Measurements from ENCODE around the gene PRELID2.
A peak's percentile ranks its signal among the peaks of the same experiment; 100 is the strongest.

PRELID2 gene

GRCh38 chr5:145762833-145763232 is 72.3 kb downstream of the PRELID2 start:
- DNase-seq (ENCODE audit: low read depth) = no peak
- TF ChIP-seq, protein P1, sequence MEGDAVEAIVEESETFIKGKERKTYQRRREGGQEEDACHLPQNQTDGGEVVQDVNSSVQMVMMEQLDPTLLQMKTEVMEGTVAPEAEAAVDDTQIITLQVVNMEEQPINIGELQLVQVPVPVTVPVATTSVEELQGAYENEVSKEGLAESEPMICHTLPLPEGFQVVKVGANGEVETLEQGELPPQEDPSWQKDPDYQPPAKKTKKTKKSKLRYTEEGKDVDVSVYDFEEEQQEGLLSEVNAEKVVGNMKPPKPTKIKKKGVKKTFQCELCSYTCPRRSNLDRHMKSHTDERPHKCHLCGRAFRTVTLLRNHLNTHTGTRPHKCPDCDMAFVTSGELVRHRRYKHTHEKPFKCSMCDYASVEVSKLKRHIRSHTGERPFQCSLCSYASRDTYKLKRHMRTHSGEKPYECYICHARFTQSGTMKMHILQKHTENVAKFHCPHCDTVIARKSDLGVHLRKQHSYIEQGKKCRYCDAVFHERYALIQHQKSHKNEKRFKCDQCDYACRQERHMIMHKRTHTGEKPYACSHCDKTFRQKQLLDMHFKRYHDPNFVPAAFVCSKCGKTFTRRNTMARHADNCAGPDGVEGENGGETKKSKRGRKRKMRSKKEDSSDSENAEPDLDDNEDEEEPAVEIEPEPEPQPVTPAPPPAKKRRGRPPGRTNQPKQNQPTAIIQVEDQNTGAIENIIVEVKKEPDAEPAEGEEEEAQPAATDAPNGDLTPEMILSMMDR (IDR thresholded peaks at IDR 0.05; ENCODE audit: low read length, missing control alignments) = no peak
- no peak overlapping the region for H3K4me3 ChIP-seq (replicated peaks; ENCODE audit: low read depth, low read length)

- no peak for DNase-seq (ENCODE audit: low read depth)
- TF ChIP-seq, protein P1 (IDR thresholded peaks at IDR 0.05; ENCODE audit: low read length, missing control alignments) = no peak
- no peak overlapping the region for H3K4me3 ChIP-seq (replicated peaks; ENCODE audit: low read depth, low read length)
Measured at GRCh38 chr5:145761254-145761653, 73.9 kb downstream of the PRELID2 start.

DNA sequence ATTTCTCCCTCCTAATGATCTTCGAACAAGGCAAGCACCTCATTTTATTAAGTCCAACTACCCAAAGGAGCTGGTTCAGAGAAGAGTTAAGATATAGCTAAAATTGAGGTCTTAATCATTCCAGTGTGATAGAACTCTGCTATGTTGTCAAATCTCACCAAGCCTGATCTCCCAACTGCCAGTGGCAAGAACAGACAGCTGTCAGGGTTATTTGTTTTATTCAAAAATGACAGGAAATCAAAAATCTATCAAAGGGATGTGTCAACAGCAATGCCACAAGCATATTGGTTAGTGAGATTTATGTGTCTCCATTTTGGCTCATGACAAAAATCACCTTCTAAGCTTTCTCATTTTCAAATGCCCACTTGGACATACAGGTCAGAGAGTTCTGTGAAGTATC is 74.5 kb downstream of the PRELID2 start:
- DNase-seq (ENCODE audit: low read depth) = no peak
- H3K4me3 ChIP-seq (replicated peaks; ENCODE audit: low read depth, low read length) = no peak overlapping the region
- TF ChIP-seq, protein P1 (IDR thresholded peaks at IDR 0.05; ENCODE audit: low read length, missing control alignments) = no peak

DNA sequence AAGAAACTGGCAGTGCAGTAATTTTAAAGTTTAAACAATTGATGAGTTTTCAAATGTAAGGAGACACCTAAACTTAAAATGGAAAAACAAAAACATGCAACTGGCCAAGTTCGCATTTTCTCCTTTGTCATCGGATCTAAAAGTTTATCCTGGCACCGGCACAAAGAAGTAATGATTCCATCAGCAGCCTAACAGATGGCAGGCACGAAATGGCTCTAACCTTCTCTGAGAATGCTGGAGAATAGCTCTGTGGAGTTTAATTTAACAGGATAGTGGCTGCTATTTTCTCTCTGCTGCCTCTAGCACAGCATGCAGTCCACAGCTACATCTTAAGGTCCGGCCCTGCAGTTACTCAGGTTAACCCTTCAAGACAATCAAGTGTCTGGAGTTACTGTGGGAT is 82.2 kb downstream of the PRELID2 start:
- peak; percentile 42 for DNase-seq (ENCODE audit: low read depth)
- TF ChIP-seq, protein P1 (IDR thresholded peaks at IDR 0.05; ENCODE audit: low read length, missing control alignments) = no peak
- H3K4me3 ChIP-seq (replicated peaks; ENCODE audit: low read depth, low read length) = no peak overlapping the region

- TF ChIP-seq, protein P1 (IDR thresholded peaks at IDR 0.05; ENCODE audit: low read length, missing control alignments) = no peak
- no peak overlapping the region for H3K4me3 ChIP-seq (replicated peaks; ENCODE audit: low read depth, low read length)
- DNase-seq (ENCODE audit: low read depth) = peak; percentile 7
Measured at GRCh38 chr5:145752534-145752933, 82.6 kb downstream of the PRELID2 start.

DNA sequence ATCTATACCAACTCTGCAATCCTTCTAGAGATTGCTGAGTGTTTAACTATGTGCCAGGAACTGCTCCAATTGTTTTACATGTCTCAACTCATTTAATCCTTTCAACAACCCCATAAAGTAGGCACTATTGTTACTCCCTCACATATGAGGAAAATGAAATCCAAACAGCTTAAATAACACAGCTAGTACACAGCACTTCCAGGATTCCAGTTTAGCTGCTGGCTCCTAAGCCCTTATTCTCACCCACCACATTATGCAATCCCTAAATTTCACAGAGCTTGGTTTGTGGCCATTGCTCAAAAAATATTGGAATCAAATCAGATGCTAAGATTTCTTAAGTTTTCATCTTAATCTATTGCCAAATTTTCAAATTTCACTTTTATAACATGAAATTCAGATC is 84.9 kb downstream of the PRELID2 start:
- H3K4me3 ChIP-seq (replicated peaks; ENCODE audit: low read depth, low read length) = no peak overlapping the region
- TF ChIP-seq, protein P1 (IDR thresholded peaks at IDR 0.05; ENCODE audit: low read length, missing control alignments) = no peak
- DNase-seq (ENCODE audit: low read depth) = peak; percentile 67

- TF ChIP-seq, protein P1 (IDR thresholded peaks at IDR 0.05; ENCODE audit: low read length, missing control alignments) = no peak
- no peak for DNase-seq (ENCODE audit: low read depth)
- H3K4me3 ChIP-seq (replicated peaks; ENCODE audit: low read depth, low read length) = no peak overlapping the region
Measured at GRCh38 chr5:145743396-145744061, 91.6 kb downstream of the PRELID2 start.
